HPDE6-E6E7 (cell line): Measurements from ENCODE around the gene IAPP.
"Not testable (repeated sequence)": the region's sequence is repeated elsewhere in the genome, so short reads cannot be mapped to it uniquely, and the experiment has no call there.

Experiments used
- DNase-seq: peaks from one replicate; pipeline ENCODE4 v3.0.0; 2011; ENCODE audit warnings: missing footprints; ENCODE audit errors: extremely low spot score

IAPP gene

GRCh38 chr12:21379218-21379617 is 6.5 kb downstream of the IAPP start:
- no peak for DNase-seq

- DNase-seq, result not testable (repeated sequence)
These were observed 8.6 kb downstream of the IAPP start for GRCh38 chr12:21381320-21381719.

- DNase-seq, result no peak
These were observed 11.6 kb downstream of the IAPP start for GRCh38 chr12:21384261-21384660.

- no peak for DNase-seq
These were observed 14.5 kb downstream of the IAPP start for GRCh38 chr12:21387174-21387573.

GRCh38 chr12:21392384-21392783 is 19.7 kb downstream of the IAPP start:
- DNase-seq, result no peak

- DNase-seq, result not testable (repeated sequence)
These were observed 22.3 kb downstream of the IAPP start for GRCh38 chr12:21394828-21395626.

GRCh38 chr12:21413369-21414277 is 40.9 kb downstream of the IAPP start:
- DNase-seq, result no peak

- DNase-seq, result no peak
These were observed 43.9 kb downstream of the IAPP start for GRCh38 chr12:21416511-21417121.

- DNase-seq, result not testable (repeated sequence)
These were observed 45.7 kb downstream of the IAPP start for GRCh38 chr12:21418398-21418797.

- DNase-seq, result not testable (repeated sequence)
These were observed 46.5 kb downstream of the IAPP start for GRCh38 chr12:21419009-21419699.

GRCh38 chr12:21428241-21428640 is 55.5 kb downstream of the IAPP start:
- no peak for DNase-seq
